Measurements from ENCODE around the gene CEP120.

The CEP120 gene

DNA sequence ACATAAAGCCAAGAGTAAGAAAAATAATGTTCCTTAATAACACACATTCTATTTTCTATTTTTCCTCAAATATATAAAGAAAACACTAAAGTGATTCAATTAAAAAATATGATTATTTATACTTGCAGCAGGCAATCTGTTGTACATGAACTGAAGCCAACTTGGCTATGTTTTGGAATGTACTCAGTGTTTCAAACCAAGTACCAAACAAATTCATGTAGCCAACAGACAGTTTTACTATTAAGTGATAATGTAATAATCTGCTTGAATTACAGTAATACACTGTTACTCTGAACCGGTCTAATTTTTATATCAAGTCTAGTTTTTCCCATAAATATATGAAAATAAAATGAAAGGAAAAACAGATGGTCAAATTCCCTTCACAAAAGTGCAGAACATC lies 58.0 kb downstream of the CEP120 start:
- Histone ChIP-seq H3F3A (ENCODE audit: control insufficient read depth, insufficient read depth) (no peaks in the 10 kb centered on the region), H3K4me3 (ENCODE audit: low read length) (no peak overlapping the region), H3K4me2 (ENCODE audit: low read length) (no peak overlapping the region), H3K27ac (ENCODE audit: low read depth, low read length) (no peak overlapping the region), H3K27me3 (ENCODE audit: control insufficient read depth, low read length) (no peaks in the 10 kb centered on the region), H3K4me1 (ENCODE audit: control insufficient read depth, low read length) (peaks cover 6% of the 10 kb centered on the region), H4K20me1 (ENCODE audit: control insufficient read depth, insufficient read depth, low read depth, low read length) (no peaks in the 10 kb centered on the region), H3K79me2 (ENCODE audit: control insufficient read depth, low read length) (no peaks in the 10 kb centered on the region), H3K9me3 (ENCODE audit: control insufficient read depth, insufficient read depth, low read length) (no peaks in the 10 kb centered on the region), H3K36me3 (ENCODE audit: control insufficient read depth, low read length) (peaks cover 51% of the 10 kb centered on the region), H3K9me2 (replicated peaks; ENCODE audit: control insufficient read depth, low read length) (no peaks in the 10 kb centered on the region)
- no peak for TF ChIP-seq EZH2phosphoT487 (IDR thresholded peaks at IDR 0.05; ENCODE audit: borderline replicate concordance, low read length)
- TF ChIP-seq, protein P1, sequence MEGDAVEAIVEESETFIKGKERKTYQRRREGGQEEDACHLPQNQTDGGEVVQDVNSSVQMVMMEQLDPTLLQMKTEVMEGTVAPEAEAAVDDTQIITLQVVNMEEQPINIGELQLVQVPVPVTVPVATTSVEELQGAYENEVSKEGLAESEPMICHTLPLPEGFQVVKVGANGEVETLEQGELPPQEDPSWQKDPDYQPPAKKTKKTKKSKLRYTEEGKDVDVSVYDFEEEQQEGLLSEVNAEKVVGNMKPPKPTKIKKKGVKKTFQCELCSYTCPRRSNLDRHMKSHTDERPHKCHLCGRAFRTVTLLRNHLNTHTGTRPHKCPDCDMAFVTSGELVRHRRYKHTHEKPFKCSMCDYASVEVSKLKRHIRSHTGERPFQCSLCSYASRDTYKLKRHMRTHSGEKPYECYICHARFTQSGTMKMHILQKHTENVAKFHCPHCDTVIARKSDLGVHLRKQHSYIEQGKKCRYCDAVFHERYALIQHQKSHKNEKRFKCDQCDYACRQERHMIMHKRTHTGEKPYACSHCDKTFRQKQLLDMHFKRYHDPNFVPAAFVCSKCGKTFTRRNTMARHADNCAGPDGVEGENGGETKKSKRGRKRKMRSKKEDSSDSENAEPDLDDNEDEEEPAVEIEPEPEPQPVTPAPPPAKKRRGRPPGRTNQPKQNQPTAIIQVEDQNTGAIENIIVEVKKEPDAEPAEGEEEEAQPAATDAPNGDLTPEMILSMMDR (IDR thresholded peaks at IDR 0.05; ENCODE audit: low read depth, low read length, poor library complexity, severe bottlenecking), result no peak

DNA sequence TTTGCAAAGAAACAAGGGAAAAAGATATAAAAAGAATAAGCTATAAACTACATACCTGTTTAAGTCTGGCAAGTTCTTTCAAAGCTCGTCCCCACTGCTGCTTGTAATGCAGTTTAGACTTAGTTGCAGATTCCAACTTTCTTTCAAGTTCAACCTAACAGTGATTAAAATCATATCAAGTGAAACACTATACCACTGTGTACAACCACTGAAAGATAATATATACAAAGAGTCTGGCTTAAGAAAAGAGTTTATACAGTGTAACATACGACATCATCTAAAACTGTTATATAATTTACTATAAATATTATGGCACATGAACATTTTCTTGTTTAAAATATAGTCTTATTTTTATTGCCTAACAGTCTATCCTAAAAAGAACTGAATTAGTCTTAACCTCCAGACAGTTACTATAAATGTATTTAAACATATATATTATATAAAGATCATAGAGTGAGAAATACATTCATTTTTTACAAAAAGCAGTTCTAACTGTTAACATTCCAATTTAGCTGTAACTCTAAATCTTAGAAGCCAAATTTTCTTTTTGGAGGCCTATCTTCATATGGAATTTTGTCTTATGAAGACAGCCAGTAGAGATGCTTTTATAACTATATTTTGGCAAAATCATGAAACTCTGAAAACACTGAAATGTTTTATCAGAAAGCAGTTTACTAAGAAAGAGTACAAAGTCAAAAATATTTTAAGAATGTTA lies 58.6 kb downstream of the CEP120 start:
- Histone ChIP-seq H3K27me3 (ENCODE audit: control insufficient read depth, low read length) (no peaks in the 10 kb centered on the region), H3K79me2 (ENCODE audit: control insufficient read depth, low read length) (no peaks in the 10 kb centered on the region), H3K4me3 (ENCODE audit: low read length) (no peak overlapping the region), H3K4me1 (ENCODE audit: control insufficient read depth, low read length) (peaks cover 11% of the 10 kb centered on the region), H3F3A (ENCODE audit: control insufficient read depth, insufficient read depth) (no peaks in the 10 kb centered on the region), H4K20me1 (ENCODE audit: control insufficient read depth, insufficient read depth, low read depth, low read length) (no peaks in the 10 kb centered on the region), H3K36me3 (ENCODE audit: control insufficient read depth, low read length) (peaks cover 51% of the 10 kb centered on the region), H3K4me2 (ENCODE audit: low read length) (no peak overlapping the region), H3K9me2 (replicated peaks; ENCODE audit: control insufficient read depth, low read length) (no peaks in the 10 kb centered on the region), H3K27ac (ENCODE audit: low read depth, low read length) (no peak overlapping the region), H3K9me3 (ENCODE audit: control insufficient read depth, insufficient read depth, low read length) (no peaks in the 10 kb centered on the region)
- TF ChIP-seq, protein P1 (IDR thresholded peaks at IDR 0.05; ENCODE audit: low read depth, low read length, poor library complexity, severe bottlenecking), result no peak

DNA sequence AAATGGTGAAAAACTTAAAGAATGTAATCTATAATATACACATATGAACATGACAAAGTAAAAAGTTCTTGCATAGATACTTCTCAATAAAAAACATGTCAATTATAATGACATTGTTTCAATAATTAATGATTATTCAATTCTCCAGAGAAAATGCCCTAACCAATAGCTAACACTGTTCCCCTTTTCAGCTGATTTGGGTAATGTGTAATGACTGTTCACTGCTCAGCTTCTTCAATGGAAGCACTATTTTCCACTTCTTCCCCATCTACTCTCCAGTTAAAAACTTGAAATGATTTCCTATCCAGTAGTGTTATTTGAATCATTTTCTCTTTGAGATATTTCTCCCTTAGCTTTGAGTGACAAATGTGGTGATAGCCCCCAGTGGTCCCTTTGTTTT lies 62.3 kb downstream of the CEP120 start:
- Histone ChIP-seq H3K27ac (ENCODE audit: low read depth, low read length) (no peak overlapping the region), H3K27me3 (ENCODE audit: control insufficient read depth, low read length) (no peaks in the 10 kb centered on the region), H3K4me3 (ENCODE audit: low read length) (no peak overlapping the region), H3K9me3 (ENCODE audit: control insufficient read depth, insufficient read depth, low read length) (no peaks in the 10 kb centered on the region), H3K4me1 (ENCODE audit: control insufficient read depth, low read length) (peaks cover 20% of the 10 kb centered on the region), H3K4me2 (ENCODE audit: low read length) (no peak overlapping the region), H3F3A (ENCODE audit: control insufficient read depth, insufficient read depth) (no peaks in the 10 kb centered on the region), H4K20me1 (ENCODE audit: control insufficient read depth, insufficient read depth, low read depth, low read length) (no peaks in the 10 kb centered on the region), H3K36me3 (ENCODE audit: control insufficient read depth, low read length) (peaks cover 63% of the 10 kb centered on the region), H3K9me2 (replicated peaks; ENCODE audit: control insufficient read depth, low read length) (no peaks in the 10 kb centered on the region), H3K79me2 (ENCODE audit: control insufficient read depth, low read length) (no peaks in the 10 kb centered on the region)
- TF ChIP-seq, protein P1 (IDR thresholded peaks at IDR 0.05; ENCODE audit: low read depth, low read length, poor library complexity, severe bottlenecking), result no peak
- no peak for TF ChIP-seq EZH2phosphoT487 (IDR thresholded peaks at IDR 0.05; ENCODE audit: borderline replicate concordance, low read length)

Measured in DOHH2 (cell line).